Kasumi-1 (cell line): ENCODE results near the gene MSX2.

Experiments
- DNase-seq, 2 experiments: peaks; one replicate each; lab custom pipeline; 2025; lab: John Stamatoyannopoulos, UW

Gene MSX2

GRCh38 chr5:174777111-174777510, 52.7 kb downstream of the MSX2 start:
- DNase-seq, result no peak

DNA sequence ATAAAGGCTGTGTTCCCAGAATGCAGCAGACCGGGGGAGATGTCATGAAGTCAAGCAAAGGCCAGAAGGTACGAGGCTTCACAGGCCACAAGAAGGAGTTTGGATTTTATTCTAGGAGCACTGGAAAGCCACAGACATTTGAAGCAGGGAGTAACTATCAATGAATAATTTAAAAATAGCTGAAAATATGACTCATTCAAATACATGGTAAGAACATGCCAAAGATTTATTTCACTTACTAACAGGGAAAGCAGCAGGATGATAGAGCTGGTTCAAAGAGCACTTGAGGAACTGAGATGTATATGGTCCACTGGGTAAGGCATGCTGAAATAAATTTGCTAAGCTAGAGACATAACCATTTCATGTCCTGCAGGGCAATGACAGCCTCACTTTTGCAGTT, 53.2 kb downstream of the MSX2 start:
- DNase-seq, result no peak
